HG03135 (cell line): ENCODE data around the gene LPIN3.

Source experiments
- ATAC-seq: cut with Tn5 transposase; IDR thresholded peaks from one replicate; pipeline ENCODE4 v1.9.1; 2021; ENCODE audit warnings: mild to moderate bottlenecking, moderate library complexity; ENCODE audit not compliant: unreplicated experiment

The LPIN3 gene

GRCh38 chr20:41318271-41318649 is 22.4 kb upstream of the LPIN3 start:
- ATAC-seq: no peak

GRCh38 chr20:41320441-41320840 is 20.2 kb upstream of the LPIN3 start:
- ATAC-seq: no peak

DNA sequence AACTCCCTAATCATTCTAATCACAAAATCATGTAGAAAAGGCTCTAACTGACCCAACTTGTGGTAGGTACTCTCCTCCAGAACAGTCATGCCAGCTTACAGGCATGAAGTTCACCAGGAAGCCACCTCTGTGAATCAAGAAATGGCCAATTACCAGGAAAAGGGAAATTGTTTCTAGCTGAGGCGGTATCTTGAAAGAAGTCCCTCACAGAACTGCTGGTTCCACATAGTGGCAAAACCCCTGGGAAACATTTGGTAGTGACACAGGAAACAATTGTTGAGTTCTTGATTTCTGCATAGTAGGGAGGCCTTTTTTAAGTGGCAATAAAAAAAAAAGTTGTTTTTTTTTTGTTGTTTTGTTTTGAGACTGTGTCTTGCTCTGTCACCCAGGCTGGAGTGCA is 19.6 kb upstream of the LPIN3 start:
- no peak for ATAC-seq

GRCh38 chr20:41327178-41327577 is 13.4 kb upstream of the LPIN3 start:
- ATAC-seq: no peak

DNA sequence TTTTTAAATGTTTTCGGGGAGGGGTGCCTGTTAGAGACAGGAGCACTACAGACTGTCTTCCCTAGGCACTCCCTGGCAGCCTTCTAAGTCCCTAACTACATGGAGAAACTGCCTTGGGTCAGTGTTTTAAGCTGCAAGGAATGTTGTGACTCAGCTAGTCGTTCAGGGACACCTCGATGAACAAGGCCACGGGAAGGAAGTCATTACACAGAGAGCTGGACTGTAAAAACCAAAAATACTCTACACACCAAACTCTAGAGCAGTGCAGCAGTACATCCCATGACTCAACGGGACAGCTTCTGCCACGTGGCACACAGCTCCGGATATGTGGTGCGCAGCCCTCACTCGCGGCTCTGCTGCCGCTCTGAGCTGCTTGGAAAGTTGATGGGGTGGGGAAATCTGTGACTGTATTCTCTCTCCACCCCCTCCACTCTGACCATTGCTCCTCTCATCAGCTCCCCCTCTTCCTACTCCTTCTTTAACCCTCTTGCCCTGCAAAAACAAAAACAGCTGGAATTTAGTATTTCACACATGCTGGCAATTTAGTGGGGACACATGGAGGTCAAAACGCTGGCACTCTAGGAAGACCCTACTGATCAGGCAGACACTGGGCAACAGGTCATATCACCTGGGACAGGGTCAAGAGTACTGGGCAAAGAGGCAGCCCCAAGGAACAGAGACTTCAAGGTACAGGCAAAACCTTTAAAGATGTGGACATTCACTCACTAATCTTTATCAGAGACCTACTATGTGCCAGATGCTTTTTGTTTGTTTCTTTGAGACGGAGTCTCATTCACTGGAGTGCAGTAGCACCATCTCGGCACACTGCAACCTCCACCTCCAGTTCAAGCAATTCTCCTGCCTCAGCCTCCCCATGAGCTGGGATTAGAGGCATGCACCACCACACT is 10.9 kb upstream of the LPIN3 start:
- peak; percentile 69 for ATAC-seq

GRCh38 chr20:41330343-41330720 is 10.3 kb upstream of the LPIN3 start:
- no peak for ATAC-seq

GRCh38 chr20:41330941-41331340 is 9.7 kb upstream of the LPIN3 start:
- no peak for ATAC-seq

DNA sequence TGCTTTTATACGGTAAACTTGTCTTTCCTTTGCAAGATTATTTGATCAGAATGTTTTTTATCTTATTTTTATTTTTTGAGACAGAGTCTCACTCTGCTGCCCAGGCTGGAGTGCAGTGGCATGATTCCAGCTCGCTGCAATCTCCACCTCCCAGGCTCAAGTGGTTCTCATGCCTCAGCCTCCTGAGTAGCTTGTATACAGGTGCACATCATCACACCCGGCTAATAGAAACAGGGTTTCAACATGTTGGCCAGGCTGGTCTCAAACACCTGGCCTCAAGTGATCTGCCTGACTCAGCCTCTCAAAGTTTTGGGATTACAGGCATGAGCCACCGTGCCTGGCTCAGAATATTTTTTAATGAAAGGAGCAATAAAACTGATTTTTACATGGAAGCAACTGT is 8.9 kb upstream of the LPIN3 start:
- no peak for ATAC-seq

- no peak for ATAC-seq
These were observed 6.6 kb upstream of the LPIN3 start for GRCh38 chr20:41334036-41334435.

GRCh38 chr20:41334443-41335421 is 5.9 kb upstream of the LPIN3 start:
- no peak for ATAC-seq

DNA sequence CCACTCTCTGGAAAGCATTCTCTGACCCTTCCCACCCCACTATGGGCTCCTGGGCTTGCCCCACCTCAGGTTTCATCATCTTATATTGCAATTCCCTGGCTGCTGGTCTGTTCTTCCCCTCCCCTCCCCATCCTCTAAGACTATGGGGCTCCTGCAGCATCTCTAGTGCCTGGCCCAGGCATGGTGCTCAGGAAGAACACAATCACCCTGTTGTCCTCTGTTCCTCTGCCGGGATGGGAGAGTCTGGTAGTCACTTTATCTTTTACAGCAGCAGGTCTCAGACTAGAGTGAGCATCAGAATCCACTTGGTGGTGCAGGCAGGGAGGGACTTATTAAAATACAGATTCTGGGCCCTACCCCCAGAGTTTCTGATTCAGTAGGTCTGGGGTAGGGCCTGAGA is 5.0 kb upstream of the LPIN3 start:
- no peak for ATAC-seq

DNA sequence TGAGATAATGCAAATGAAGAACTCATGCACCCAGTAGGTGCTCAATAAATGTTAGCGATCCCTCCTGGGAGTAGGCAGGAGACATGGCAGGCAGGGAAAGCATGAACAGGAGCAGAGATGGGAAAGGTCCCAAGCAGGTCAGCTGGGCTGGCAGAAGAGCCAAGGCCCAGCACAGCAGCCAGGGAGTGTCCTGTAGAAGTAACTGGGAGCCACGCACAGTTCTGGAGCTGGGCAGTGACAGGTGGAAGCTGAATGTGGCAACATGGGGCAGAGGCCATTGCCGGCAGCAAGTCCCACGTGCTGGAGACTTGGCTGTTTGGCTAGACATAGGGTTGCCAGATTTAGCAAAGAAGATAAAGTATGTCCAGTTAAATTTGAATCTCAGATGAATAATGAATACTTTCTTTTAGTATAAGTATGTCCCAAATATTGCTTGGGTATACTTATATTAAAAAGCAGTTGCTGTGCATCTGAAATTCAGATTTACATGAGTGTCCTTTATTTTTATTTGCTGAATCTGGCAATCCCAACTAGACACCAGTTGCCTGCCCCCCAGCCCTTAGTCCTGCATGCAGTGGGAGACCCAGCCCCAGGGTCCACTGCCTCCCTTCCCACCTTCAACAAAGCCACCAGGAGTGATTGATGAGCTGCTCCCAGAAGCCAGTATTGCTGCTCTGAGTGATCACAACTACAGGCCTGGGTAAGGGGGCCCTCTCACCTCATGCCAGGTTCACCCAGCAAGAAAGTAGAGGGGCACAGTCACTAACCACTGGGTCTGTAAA is 3.7 kb upstream of the LPIN3 start:
- no peak for ATAC-seq

DNA sequence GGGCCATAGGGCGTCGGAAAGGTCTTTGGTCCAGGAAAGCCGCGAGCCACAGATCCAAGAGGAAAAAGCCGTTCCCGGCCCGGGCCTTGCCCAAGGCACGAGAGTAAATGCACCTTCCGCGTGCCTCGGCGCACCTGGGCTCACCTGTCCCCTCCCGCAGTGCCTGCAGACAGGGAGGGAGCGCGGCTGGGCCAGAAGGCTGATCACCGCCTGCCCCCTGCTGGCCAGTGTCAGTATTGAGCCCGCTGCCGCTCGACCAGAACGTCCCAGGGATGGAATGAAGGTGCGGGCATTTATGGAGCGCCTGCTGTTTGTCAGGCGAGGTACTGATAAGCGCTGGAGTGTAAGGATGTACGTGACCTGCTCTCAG is 679 bp upstream of the LPIN3 start:
- no peak for ATAC-seq

GRCh38 chr20:41342474-41343464 is 2.1 kb downstream of the LPIN3 start:
- no peak for ATAC-seq

DNA sequence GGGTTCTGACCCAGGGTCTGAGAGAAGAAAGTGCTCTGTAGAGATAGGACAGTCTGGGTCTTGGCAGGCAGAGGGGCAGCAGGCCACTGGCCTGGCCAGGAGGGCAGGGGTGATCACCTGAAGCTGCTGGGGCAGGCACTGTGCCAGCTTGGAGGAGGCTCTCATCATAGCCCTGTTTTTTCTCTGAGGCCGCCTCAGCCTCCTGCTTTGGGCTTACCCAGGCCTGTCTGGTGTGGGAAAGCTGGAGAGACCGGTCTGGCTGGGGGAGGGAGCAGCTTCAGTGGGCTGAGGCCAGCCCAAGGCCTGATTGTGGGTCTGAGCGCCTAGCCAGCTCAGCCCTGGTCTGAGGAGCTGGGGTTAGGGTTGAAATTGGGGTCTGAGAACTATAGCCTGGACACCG is 3.9 kb downstream of the LPIN3 start:
- no peak for ATAC-seq

DNA sequence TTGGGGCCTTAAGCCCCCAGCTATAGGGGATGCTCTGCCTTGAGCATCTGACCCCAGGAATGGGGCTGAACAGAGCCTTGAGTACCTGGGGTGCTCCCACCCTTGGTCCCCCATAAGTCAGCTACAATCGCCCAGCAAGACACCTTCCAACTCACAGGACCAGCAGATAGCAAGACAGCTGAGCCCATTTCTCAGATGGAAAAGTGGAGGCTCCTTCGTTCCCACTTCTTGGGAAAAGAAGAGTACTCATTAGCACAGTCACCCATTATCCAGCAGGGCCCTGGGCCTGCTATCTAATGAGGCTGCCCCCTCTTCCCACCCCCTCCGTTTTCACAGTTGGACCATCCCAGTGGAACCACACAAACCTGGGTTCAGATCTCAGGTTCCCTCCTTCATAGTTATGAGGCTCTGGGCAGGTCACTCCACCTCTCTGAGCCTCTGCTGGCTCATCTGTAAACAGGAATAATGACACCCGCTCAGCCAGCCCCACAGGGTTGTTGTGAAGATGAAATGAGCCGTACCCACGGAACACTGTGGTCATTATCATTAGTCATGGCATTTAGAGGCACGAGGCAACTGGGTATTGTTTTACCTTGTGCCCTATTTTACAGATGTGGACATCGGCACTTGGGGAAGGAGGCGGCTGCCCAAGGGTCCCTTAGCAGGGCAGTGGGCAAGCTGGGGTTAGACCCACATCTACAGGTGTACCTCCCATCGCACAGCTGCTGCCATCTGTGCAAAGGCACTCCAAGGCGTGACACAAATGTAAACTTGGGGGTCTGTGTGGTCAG is 4.5 kb downstream of the LPIN3 start:
- no peak for ATAC-seq

- no peak for ATAC-seq
These were observed 5.1 kb downstream of the LPIN3 start for GRCh38 chr20:41345729-41346067.

GRCh38 chr20:41347523-41348429 is 7.2 kb downstream of the LPIN3 start:
- no peak for ATAC-seq
